Choroid plexus epithelial cell (primary cell): Measurements from ENCODE around the gene ACOX2.
"Not testable (repeated sequence)": the region's sequence is repeated elsewhere in the genome, so short reads cannot be mapped to it uniquely, and the experiment has no call there.

Experiments used
- DNase-seq: peaks from one replicate; pipeline ENCODE4 v3.0.0-alpha.2; 2010; ENCODE audit warnings: low read depth
- H3K4me3 ChIP-seq: 2 replicates; pipeline ENCODE4 v1.5.1; 2011; ENCODE audit warnings: low read depth, mild to moderate bottlenecking, control low read depth, low read length, moderate library complexity
- CTCF ChIP-seq: conservative IDR thresholded peaks from 2 replicates; pipeline ENCODE4 v1.5.1; 2011; ENCODE audit warnings: low read depth, mild to moderate bottlenecking, control low read depth, inconsistent platforms, low read length, moderate library complexity

The ACOX2 gene

GRCh38 chr3:58528629-58529028 lies 8.4 kb downstream of the ACOX2 start:
- DNase-seq = peak; percentile 67
- no peak for TF ChIP-seq CTCF
- H3K4me3 ChIP-seq = no peak overlapping the region

- not testable (repeated sequence) for DNase-seq, H3K4me3 ChIP-seq
Measured at GRCh38 chr3:58527440-58527839, 9.6 kb downstream of the ACOX2 start.

- peak; percentile 95 for DNase-seq
- no peak for TF ChIP-seq CTCF
- H3K4me3 ChIP-seq = no peak overlapping the region
Measured at GRCh38 chr3:58526515-58526957, 10.5 kb downstream of the ACOX2 start.

GRCh38 chr3:58524326-58524888 lies 12.6 kb downstream of the ACOX2 start:
- no peak overlapping the region for H3K4me3 ChIP-seq
- no peak for TF ChIP-seq CTCF
- no peak for DNase-seq

- H3K4me3 ChIP-seq = no peak overlapping the region
- DNase-seq = no peak
- no peak for TF ChIP-seq CTCF
Measured at GRCh38 chr3:58522759-58523425, 14.1 kb downstream of the ACOX2 start.

- DNase-seq = no peak
- no peak for TF ChIP-seq CTCF
- no peak overlapping the region for H3K4me3 ChIP-seq
Measured at GRCh38 chr3:58521917-58522631, 14.9 kb downstream of the ACOX2 start.

- TF ChIP-seq CTCF = no peak
- H3K4me3 ChIP-seq = no peak overlapping the region
- DNase-seq = no peak
Measured at GRCh38 chr3:58521336-58521670, 15.7 kb downstream of the ACOX2 start.
